Trophoblast cell (in vitro differentiated cells and primary cell): ENCODE data around the gene PGRMC2.

Experiments used
- DNase-seq, 2 donors: peaks; one replicate each; pipeline ENCODE4 v3.0.0-alpha.2; 2016
- H2AFZ ChIP-seq: 2 replicates; pipeline ENCODE4 v1.6.1; 2013; ENCODE audit warnings: low read length, moderate library complexity, mild to moderate bottlenecking; ENCODE audit not compliant: insufficient read depth, poor library complexity
- H2AK5ac ChIP-seq: 2 replicates; pipeline ENCODE4 v1.6.1; 2013; ENCODE audit warnings: mild to moderate bottlenecking, low read length
- H2BK120ac ChIP-seq: 2 replicates; pipeline ENCODE4 v1.6.1; 2013; ENCODE audit warnings: low read length, mild to moderate bottlenecking, moderate library complexity; ENCODE audit not compliant: insufficient read depth, poor library complexity
- H2BK12ac ChIP-seq: 2 replicates; pipeline ENCODE4 v1.6.1; 2013; ENCODE audit warnings: mild to moderate bottlenecking, low read length, moderate library complexity
- H2BK5ac ChIP-seq: 2 replicates; pipeline ENCODE4 v1.6.1; 2013; ENCODE audit warnings: low read length, low read depth, moderate library complexity, mild to moderate bottlenecking; ENCODE audit not compliant: poor library complexity
- H3K14ac ChIP-seq: 2 replicates; pipeline ENCODE4 v1.6.1; 2013; ENCODE audit warnings: mild to moderate bottlenecking, low read length
- H3K18ac ChIP-seq: 2 replicates; pipeline ENCODE4 v1.6.1; 2013; ENCODE audit warnings: mild to moderate bottlenecking, low read length
- H3K23ac ChIP-seq: 2 replicates; pipeline ENCODE4 v1.6.1; 2013; ENCODE audit warnings: low read length
- H3K27ac ChIP-seq: 2 replicates; pipeline ENCODE4 v1.5.1; 2013; ENCODE audit warnings: low read depth, mild to moderate bottlenecking, inconsistent platforms, low read length, moderate library complexity
- H3K27me3 ChIP-seq: 2 replicates; pipeline ENCODE4 v1.6.1; 2013; ENCODE audit warnings: inconsistent platforms, mild to moderate bottlenecking, low read length, moderate library complexity; ENCODE audit not compliant: insufficient read depth
- H3K36me3 ChIP-seq, 2 experiments: 1 replicate in 1 of 2; 2 replicates in 1 of 2; pipeline ENCODE4 v1.6.1; 2013; ENCODE audit warnings: low read length in 2 of 2, mild to moderate bottlenecking in 2 of 2, moderate library complexity in 1 of 2; ENCODE audit not compliant: insufficient read depth in 2 of 2, control insufficient read depth in 1 of 2
- H3K4ac ChIP-seq: 2 replicates; pipeline ENCODE4 v1.6.1; 2013; ENCODE audit warnings: low read depth, mild to moderate bottlenecking, low read length, moderate library complexity
- H3K4me1 ChIP-seq, 2 experiments: 1 replicate in 1 of 2; 2 replicates in 1 of 2; pipeline ENCODE4 v1.6.1; 2013; ENCODE audit warnings: low read length in 2 of 2, mild to moderate bottlenecking in 2 of 2, moderate library complexity in 1 of 2; ENCODE audit not compliant: insufficient read depth in 2 of 2, control insufficient read depth in 1 of 2
- H3K4me2 ChIP-seq: 2 replicates; pipeline ENCODE4 v1.6.1; 2013; ENCODE audit warnings: inconsistent platforms, mild to moderate bottlenecking, low read length, moderate library complexity
- H3K4me3 ChIP-seq: 2 replicates; pipeline ENCODE4 v1.5.1; 2013; ENCODE audit warnings: mild to moderate bottlenecking, low read depth, low read length, inconsistent platforms
- H3K79me1 ChIP-seq: one replicate; pipeline ENCODE4 v1.6.1; 2013; ENCODE audit warnings: low read length
- H3K79me2 ChIP-seq: 2 replicates; pipeline ENCODE4 v1.6.1; 2013; ENCODE audit warnings: low read length, mild to moderate bottlenecking; ENCODE audit not compliant: control insufficient read depth, insufficient read depth, poor library complexity
- H3K9ac ChIP-seq: 2 replicates; pipeline ENCODE4 v1.6.1; 2013; ENCODE audit warnings: mild to moderate bottlenecking, low read length
- H3K9me3 ChIP-seq: 2 replicates; pipeline ENCODE4 v1.6.1; 2013; ENCODE audit warnings: low read depth, mild to moderate bottlenecking, control low read depth, inconsistent platforms, low read length; ENCODE audit not compliant: insufficient read depth
- H4K12ac ChIP-seq: 2 replicates; pipeline ENCODE4 v1.6.1; 2013; ENCODE audit warnings: low read depth, mild to moderate bottlenecking, low read length, moderate library complexity
- H4K8ac ChIP-seq: 2 replicates; pipeline ENCODE4 v1.6.1; 2013; ENCODE audit warnings: low read depth, mild to moderate bottlenecking, low read length, moderate library complexity
- H4K91ac ChIP-seq: one replicate; pipeline ENCODE4 v1.6.1; 2013; ENCODE audit warnings: low read depth, mild to moderate bottlenecking, low read length, moderate library complexity
- WGBS: extraction: QIAGEN DNeasy Blood & Tissue Kit; methylation state at CpG from one replicate; pipeline ENCODE4 v1.1.7; 2013; ENCODE audit warnings: missing lambda C conversion rate; ENCODE audit not compliant: insufficient read length, insufficient coverage; ENCODE audit errors: extremely low coverage; 5-methylcytosine and 5-hydroxymethylcytosine counted together

Gene PGRMC2

GRCh38 chr4:128241425-128241913, 46.1 kb downstream of the PGRMC2 start:
- H3K18ac ChIP-seq = no peak overlapping the region

GRCh38 chr4:128241019-128241418, 46.6 kb downstream of the PGRMC2 start:
- Histone ChIP-seq H3K79me1 (peaks cover 16% of the 10 kb centered on the region), H2BK5ac (peak overlapping the region; percentile 85), H4K12ac (no peak overlapping the region), H2BK12ac (peak overlapping the region; percentile 75), H3K4me3 (no peak overlapping the region), H3K79me2 (peaks cover 1% of the 10 kb centered on the region), H3K18ac (peak overlapping the region; percentile 71), H4K8ac (no peak overlapping the region), H3K27ac (peak overlapping the region; percentile 88), H3K27me3 (no peaks in the 10 kb centered on the region), H3K9ac (no peak overlapping the region), H3K9me3 (peaks cover 7% of the 10 kb centered on the region), H2AK5ac (peak overlapping the region; percentile 20), H4K91ac (peak overlapping the region; percentile 80), H3K4me1 (peaks cover 8 to 15% of the 10 kb centered on the region in 2 experiments), H2BK120ac (peak overlapping the region; percentile 91), H3K4me2 (no peak overlapping the region), H2AFZ (no peak overlapping the region), H3K14ac (peak overlapping the region; percentile 83), H3K36me3 (peaks cover 0 to 3% of the 10 kb centered on the region in 2 experiments), H3K23ac (no peak overlapping the region), H3K4ac (no peak overlapping the region)
- no peak for DNase-seq
- no CpG with 5 or more reads among the region's 3 CpGs for WGBS

More at GRCh38 chr4:128241425-128241913, 46.1 kb downstream of the PGRMC2 start:
- Histone ChIP-seq H3K27me3 (no peaks in the 10 kb centered on the region), H3K23ac (no peak overlapping the region), H3K9ac (no peak overlapping the region), H3K4me1 (peaks cover 8 to 15% of the 10 kb centered on the region in 2 experiments), H2BK120ac (no peak overlapping the region), H4K12ac (no peak overlapping the region), H3K14ac (peak overlapping the region; percentile 8), H2BK12ac (no peak overlapping the region), H3K27ac (peak overlapping the region; percentile 88), H3K4me3 (no peak overlapping the region), H2AK5ac (no peak overlapping the region), H3K9me3 (peaks cover 7% of the 10 kb centered on the region), H3K79me2 (peaks cover 1% of the 10 kb centered on the region), H2AFZ (no peak overlapping the region), H4K8ac (no peak overlapping the region), H3K36me3 (peaks cover 0 to 3% of the 10 kb centered on the region in 2 experiments), H2BK5ac (no peak overlapping the region), H3K4me2 (no peak overlapping the region), H3K4ac (no peak overlapping the region), H3K79me1 (peaks cover 16% of the 10 kb centered on the region), H4K91ac (no peak overlapping the region)
- peak; percentile 97 to 99 for DNase-seq
- no CpG with 5 or more reads among the region's 3 CpGs for WGBS

- no peak for DNase-seq
- H2BK120ac ChIP-seq = no peak overlapping the region
- no peak overlapping the region for H3K27ac ChIP-seq
- no peak overlapping the region for H2BK12ac ChIP-seq
- no peaks in the 10 kb centered on the region for H3K4me1 ChIP-seq
- no peaks in the 10 kb centered on the region for H3K27me3 ChIP-seq
- H3K36me3 ChIP-seq = no peaks in the 10 kb centered on the region
- H4K91ac ChIP-seq = no peak overlapping the region
- H3K9me3 ChIP-seq = no peaks in the 10 kb centered on the region
- no peak overlapping the region for H2BK5ac ChIP-seq
- no peak overlapping the region for H4K12ac ChIP-seq
- H4K8ac ChIP-seq = no peak overlapping the region
- H3K79me2 ChIP-seq = no peaks in the 10 kb centered on the region
- no peak overlapping the region for H3K4me3 ChIP-seq
- no peak overlapping the region for H3K4ac ChIP-seq
- H2AK5ac ChIP-seq = no peak overlapping the region
- WGBS = no CpG with 5 or more reads among the region's 3 CpGs
- H3K79me1 ChIP-seq = no peaks in the 10 kb centered on the region
- no peak overlapping the region for H2AFZ ChIP-seq
- H3K18ac ChIP-seq = no peak overlapping the region
- no peak overlapping the region for H3K9ac ChIP-seq
- H3K14ac ChIP-seq = no peak overlapping the region
- no peak overlapping the region for H3K4me2 ChIP-seq
- H3K23ac ChIP-seq = no peak overlapping the region
These were observed 52.8 kb downstream of the PGRMC2 start for GRCh38 chr4:128234836-128235235.

GRCh38 chr4:128232719-128233118, 54.9 kb downstream of the PGRMC2 start:
- DNase-seq = peak in 1 of 2 donors; percentile 61
- H2AFZ ChIP-seq = no peak overlapping the region
- H3K4me2 ChIP-seq = no peak overlapping the region
- H2BK12ac ChIP-seq = no peak overlapping the region
- no peak overlapping the region for H2AK5ac ChIP-seq
- H3K4me3 ChIP-seq = no peak overlapping the region
- no peaks in the 10 kb centered on the region for H3K79me2 ChIP-seq
- no peak overlapping the region for H4K12ac ChIP-seq
- no peak overlapping the region for H4K8ac ChIP-seq
- peaks cover 7 to 11% of the 10 kb centered on the region in 2 experiments for H3K4me1 ChIP-seq
- H2BK5ac ChIP-seq = no peak overlapping the region
- H3K14ac ChIP-seq = no peak overlapping the region
- H3K79me1 ChIP-seq = peaks cover 8% of the 10 kb centered on the region
- H3K4ac ChIP-seq = no peak overlapping the region
- no peak overlapping the region for H3K23ac ChIP-seq
- no peaks in the 10 kb centered on the region for H3K36me3 ChIP-seq
- no peak overlapping the region for H3K27ac ChIP-seq
- no CpG with 5 or more reads among the region's 3 CpGs for WGBS
- H4K91ac ChIP-seq = no peak overlapping the region
- H3K27me3 ChIP-seq = no peaks in the 10 kb centered on the region
- no peaks in the 10 kb centered on the region for H3K9me3 ChIP-seq
- no peak overlapping the region for H2BK120ac ChIP-seq
- no peak overlapping the region for H3K9ac ChIP-seq
- H3K18ac ChIP-seq = no peak overlapping the region
